Activated naive CD4-positive, alpha-beta T cell treated with anti-CD3 and anti-CD28 coated beads, Interleukin-2, amount 50 U/mL, for 16 hours (primary cell): Measurements from ENCODE around the gene PHF20.
"Not testable (repeated sequence)": the region's sequence is repeated elsewhere in the genome, so short reads cannot be mapped to it uniquely, and the experiment has no call there.

Experiments used
- DNase-seq: peaks from one replicate; pipeline ENCODE4 v3.0.0-alpha.2; 2020

The PHF20 gene

DNA sequence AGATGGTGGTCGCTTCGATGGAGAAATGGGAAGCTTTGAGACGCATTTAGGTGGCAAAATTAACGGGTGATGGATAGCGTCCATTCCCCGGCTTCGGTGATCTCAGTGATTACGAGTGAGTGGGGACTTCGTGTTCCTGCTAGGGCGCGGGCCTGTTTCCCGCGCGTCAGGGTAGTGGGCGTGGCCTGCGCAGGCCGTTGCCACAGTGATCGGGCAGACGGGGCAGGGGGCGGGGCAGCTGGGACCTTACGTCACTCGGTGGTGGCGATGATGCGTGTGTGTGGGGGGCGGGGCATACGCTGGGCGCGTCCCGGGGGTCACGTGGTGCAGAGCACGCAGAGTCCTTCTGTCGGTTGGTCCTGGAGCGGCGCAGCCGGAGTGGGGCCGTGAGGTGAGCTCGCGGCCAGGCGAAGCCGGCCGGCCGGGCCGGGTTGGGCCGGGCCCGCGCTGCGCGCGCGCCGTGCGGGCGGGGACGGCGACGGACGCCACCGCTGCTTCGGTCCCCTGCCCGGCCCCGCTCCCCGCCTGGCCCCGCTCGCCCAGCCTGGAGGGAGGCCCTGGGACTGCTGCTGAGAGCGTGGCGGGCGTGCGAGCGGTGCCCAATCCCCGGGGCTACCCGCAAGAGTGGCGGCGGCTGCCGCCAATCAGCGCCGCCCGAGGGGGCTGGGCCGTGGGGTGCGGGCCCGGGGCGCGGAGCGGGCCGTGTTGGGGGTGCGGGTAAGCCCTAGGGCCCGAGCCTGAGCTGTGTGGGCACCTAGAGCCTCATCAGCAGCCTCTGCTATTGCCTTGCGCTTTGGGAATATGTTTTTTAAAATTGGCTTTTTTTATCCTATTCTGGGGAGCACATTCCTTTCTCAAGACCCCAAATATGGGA, at the start of gene PHF20:
PHF20 (plus strand) TSS at position 327 of the 874 bp plus-strand sequence. CDS start 29,508 bp downstream, outside the sequence.
- peak; percentile 100 for DNase-seq

DNA sequence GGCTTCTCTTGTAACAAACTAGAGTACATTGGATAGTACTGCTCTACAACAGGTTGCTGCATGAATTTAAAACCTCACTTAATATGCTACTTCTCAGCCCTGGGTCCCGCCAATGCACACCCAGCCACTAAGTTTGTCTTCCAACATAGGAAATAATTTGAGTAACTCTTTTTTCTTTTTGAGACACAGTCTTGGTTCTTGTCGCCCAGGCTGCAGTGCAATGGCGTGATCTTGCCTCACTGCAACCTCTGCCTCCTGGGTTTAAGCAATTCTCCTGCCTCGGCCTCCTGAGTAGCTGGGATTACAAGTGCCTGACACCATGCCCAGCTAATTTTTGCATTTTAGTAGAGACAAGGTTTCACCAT, 48.6 kb upstream of the PHF20 start:
- DNase-seq: not testable (repeated sequence)

DNA sequence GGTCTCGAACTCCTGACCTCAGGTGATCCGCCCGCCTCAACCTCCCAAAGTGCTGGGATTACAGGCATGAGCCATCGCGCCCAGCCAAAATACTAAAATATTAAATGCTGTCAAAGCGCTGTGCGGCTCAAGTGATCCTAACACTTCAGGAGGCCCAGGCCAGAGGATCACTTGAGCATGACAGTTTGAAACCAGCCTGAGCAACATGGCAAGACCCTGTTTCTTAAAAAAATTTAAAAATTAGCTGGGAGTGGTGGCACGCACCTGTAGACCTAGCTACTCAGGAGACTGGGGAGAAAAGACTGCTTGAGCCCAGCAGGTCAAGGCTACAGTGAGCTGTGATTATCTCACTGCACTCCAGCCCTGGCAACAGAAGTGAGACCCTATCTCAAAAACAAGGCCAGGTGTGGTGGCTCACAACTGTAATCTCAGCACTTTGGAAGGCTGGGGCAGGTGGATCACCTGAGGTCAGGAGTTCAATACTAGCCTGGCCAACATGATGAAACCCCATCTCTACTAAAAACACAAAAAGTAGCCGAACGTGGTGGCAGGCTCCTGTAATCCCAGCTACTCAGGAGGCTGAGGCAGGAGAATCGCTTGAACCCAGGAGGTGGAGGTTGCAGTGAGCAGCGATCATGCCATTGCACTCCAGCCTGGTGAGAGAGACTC, 48.0 kb upstream of the PHF20 start:
- not testable (repeated sequence) for DNase-seq

DNA sequence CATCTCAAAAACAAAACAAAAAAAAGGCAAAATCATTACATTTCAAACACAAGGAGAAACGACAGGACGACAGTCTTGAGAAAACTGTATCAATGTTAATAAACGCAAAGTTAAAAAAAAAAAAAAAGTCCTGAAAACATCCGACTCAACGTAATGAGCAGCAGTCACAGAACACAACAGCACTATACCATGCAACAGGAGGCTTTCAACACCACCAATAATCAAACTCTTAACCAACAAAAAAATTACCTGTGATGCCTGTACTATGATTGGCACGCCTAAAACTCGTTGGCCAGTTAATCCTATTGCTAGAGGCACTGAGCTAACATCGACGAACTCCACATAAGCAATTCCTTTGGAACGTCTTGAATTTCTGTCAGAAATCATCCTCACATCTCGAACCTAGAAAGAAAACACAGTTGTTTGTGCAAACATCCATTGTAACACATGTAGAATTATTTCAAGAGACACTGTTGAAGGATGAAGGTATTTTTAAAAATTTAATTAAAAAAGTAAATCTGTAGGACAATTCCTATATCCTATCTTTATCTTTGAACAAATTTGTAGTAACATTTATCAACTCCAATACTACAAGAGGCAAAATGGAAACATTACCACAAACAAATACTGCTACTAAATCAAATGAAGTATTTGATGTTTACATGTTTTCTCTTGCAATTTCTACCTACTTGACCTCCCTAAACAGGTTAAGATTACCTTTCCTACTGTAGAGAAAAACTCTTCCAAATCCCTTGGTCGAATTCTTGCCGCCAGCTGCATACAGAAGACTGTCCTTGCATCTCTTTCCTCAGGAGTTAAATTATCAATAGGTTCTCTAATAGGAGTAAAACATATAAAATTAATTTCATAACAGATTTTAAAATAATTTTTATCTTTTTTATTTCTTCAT, 47.2 kb upstream of the PHF20 start:
- DNase-seq: no peak

DNA sequence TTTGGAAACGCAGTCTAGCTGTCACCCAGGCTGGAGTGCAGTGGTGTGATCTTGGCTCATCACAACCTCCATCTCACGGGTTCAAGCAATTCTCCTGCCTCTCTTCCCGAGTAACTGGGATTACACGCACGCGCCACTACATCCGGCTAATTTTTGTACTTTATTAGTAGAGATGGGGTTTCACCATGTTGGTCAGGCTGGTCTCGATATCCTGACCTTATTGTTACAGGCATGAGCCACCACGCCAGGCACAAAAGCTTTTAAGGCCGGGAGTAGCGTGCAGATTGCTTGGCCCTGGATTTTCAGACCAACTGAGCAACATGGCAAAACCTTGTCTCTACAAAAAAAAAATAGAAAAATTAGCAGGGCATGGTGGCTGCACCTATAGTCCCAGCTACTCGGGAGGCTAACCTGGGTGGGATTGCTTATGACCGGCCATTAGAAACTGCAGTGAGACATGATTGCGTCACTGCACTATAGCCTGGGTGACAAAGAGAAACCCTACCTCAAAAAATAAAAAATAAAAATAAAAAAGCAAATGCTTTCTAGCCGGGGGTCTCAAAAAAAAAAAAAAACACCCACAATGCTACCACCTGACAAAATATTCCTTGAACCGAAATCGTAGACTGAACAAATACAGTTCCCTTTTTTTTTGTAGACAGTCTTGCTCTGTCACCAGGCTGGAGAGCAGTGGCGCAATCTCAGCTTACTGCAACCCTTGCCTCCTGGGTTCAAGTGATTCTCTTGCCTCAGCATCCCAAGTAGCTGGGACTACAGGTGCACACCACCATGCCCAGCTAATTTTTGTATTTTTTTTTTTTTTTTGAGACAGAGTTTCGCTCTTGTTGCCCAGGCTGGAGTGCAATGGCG, 44.7 kb upstream of the PHF20 start:
- DNase-seq: no peak

DNA sequence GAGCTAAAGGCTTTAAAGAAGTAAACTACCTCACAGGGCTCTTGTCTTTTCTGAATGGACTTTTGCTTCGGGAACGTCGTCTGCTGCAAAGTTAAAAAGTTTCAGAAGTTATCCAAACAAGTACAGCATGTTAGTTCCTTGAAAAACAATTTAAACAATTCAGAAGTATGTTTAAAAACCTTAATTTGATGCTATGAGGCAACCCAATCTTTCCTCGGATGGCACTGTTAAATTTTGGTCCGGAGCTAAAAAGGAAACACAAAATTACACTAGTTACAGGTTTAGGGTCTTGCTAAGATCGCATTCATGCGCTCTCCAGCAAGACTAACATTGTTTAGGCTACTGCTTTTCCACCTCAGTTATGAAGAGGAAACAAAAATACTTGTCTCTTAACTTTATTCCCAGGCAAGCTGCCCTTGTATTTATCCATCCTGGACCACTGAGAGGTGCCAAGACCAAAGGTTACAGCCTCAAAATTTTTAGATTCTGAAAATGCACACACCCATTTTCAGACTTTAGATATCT, 42.5 kb upstream of the PHF20 start:
- no peak for DNase-seq

DNA sequence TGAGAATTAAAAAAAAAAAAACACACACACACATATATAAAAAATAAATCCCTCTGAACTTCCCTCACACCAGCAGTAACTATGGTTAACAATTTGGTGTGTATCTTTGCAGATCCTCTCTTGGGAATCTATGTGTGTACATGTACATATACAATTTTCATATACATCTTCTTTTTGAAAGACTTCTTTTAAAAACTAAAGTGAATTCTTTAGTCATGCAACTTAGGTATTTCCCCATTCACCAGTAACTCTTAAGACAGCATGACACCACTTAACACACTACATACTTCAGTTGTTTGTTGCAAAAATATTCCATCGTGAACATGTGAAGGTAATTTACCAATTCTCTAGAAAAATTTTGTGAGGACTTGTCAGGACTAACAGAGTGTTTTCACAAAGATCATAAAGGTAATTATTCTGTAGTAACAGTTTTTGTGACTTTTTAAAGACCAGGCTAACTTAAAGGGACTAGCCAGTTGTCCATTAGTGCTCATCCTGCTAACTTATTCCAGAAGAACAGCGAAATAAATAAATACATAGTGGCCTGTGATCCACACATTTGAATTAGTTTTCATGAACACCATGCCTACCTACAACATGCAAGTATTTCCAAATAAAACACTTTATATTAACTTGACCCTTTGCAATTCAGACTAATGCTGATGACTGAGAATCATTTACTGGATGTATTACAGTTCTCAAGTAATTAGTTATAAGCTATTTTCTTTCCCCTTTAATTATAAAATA, 41.8 kb upstream of the PHF20 start:
- DNase-seq: no peak

DNA sequence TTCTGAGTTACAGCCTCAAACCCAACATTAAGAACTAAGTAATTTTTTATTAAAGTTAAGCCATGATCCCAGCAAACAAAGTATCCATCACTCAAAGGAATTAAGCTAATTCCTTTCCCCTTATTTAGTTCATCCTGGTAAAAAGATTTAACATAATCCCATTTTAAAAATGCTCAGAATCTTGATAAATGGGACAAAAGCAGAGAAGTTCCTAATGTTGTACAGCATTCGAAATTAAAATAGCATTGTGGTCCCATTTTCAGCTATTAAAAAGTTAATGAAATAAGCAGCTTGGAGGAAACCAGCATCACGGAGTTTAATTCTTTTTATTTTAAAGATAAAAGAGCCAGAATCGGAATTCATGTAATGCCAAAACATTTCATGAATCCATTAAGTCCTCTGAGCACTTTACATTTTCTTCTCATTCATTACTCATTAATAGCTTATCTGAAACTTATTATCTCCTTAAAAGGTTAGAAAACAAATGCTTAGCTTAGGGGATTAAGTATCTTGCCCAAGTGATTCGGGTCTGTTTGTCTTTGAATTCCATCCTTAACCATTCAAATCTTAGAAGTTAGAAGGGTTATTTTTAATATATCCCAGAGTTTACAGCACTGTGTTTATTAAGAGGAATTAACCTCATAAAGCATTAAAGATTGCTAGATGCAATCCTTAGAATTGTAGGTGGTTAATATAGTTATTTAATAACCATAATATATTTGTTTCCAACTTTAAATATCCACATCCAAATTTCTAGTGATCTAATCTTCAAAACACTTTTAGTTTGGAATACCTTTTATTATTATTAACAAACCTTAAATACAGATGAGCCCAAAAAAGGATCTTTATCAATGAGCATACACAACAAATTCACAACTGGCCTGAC, 41.0 kb upstream of the PHF20 start:
- no peak for DNase-seq

DNA sequence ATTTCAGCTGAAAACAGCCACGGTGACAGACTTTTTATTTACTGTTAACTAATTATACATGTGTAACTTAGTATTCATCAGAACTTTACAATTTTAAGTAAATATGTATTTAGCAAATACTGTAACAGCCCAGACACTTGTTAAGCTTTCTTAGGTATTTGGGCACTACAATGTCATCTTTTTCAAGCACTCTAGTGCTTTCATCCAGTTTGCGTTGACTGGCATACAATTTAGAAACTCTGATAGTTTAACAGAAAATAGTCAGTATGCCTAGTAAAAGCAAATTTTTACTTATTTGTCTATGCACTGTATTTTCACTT, 40.4 kb upstream of the PHF20 start:
- DNase-seq: no peak

DNA sequence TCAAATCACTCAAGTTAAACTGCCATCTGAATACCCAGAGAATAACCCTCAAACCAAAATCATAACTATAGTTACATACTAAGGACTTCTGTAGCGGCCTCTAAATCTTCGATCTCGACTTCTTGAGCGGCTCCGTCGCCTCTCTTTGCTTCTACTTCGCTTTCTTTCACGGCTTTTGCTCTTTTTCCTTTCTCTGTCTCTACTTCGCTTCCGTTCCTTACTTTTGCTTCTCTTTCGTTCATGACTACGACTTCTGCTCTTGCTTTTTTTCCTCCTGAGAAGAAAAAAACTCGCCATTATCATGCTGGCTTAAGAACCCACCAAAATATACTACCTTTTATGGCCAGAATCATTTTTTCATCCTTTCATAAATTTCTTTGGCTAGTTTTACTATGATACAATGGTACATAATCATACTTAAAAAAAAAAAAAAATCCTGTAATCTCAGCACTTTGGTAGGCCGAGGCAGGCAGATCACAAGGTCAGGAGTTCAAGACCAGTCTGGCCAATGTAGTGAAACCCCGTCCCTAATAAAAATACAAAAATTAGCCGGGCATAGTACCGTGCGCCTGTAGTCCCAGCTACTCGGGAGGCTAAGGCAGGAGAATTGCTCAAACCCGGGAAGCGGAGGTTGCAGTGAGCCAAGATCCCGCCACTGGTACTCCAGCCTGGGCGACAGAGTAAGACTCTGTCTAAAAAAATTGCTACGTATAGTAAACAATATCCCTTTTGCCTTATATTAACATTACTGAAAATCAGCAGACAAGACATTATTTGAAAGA, 39.8 kb upstream of the PHF20 start:
- DNase-seq: no peak

DNA sequence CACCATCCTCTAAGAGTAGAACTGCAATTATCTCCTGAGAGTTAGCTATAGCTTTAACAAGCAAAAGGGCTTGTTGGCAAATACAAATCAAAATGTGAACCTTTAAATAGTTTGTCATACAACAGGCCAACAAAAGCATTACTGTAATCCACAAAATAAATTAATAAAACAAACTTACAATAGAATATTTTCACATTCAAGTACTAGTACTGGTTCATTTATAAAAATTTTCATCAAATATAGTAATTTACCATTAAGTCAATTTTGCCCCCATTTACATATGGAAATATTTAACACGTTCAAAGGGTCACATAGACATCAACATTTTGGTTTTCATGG, 39.2 kb upstream of the PHF20 start:
- DNase-seq: no peak

DNA sequence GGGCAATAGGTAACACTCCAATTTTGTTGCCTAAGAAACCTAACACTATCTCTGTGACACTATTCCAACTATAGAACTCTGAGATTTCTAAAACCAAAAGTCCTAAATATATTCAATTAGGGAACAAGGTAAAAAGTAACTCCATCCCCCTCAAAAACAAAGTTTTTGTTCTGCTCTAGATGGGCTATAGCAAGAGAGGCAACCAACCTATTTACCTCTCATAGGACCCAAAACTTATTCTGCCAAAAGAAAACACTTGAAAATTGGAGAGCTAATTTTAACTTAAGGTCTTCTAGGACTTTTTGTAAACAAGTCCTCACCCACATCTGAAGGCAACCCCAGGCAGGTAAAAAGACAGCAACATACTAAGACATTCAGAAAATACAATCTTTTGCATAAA, 37.4 kb upstream of the PHF20 start:
- DNase-seq: no peak

DNA sequence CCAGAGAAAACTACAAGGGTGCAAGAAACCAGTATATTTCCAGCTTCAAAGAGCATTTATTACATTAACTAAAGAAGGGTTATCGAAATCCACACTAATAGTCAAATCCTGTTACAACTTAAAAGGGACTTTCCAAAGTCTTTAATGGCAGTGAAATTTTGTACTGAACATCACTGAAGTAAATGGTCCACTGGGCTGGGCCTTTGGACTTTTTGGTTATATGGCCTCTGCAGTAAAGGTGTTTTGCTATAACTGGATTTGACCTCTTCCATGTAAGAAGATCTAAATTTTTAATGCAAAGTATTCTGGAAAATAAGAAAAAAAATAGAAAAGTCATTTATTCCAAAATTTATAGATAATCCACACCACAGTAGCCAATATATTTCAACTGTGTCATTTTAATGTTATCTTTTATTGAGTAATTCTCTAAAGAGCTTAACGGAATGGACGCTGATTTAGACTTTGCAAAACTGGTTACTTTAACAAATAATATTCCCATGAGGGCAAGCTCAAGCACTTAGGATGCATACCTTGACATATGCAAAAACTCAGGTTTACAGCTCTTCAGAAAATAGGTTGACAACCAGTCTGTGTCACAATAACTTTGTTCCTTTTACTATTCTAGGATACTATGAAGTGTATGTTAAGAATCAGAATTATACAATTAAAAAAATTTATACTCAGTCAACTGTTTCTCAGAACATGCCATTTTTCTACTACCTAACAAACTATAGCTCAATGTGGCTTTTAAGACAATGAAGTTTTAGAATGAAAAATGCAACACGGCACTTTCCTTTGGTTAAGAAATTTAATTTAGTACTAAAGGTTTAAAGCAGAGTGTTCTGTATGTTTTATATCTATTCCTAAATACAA, 36.8 kb upstream of the PHF20 start:
- no peak for DNase-seq

DNA sequence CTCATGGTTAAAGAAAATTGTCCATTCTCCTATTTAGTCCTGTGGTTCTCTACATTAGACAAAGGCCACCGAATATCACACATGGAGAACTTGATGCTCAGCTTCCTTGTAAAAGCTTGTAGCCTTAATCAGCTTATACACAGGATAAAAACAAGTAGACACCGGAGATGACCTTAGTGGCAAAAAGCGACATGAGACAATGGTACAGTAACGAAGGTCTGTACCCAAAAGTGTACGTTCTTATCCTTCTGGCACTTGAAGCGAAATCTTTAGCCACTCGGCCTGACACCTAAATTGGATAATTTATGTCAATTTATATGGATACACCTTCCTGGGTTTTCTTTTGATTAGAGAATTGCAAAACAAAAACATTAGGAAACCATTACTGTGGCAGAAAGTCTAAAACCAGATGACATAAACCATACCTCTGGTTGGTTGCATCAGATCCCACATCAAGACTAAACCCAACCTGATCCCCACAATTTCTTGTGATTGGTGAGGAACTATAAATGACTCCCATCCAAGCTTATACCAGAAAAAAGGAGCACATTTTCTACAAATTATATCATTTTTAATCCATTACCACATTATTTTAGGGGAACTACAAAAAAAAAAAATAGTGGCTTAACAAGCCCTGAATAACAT, 35.9 kb upstream of the PHF20 start:
- no peak for DNase-seq

DNA sequence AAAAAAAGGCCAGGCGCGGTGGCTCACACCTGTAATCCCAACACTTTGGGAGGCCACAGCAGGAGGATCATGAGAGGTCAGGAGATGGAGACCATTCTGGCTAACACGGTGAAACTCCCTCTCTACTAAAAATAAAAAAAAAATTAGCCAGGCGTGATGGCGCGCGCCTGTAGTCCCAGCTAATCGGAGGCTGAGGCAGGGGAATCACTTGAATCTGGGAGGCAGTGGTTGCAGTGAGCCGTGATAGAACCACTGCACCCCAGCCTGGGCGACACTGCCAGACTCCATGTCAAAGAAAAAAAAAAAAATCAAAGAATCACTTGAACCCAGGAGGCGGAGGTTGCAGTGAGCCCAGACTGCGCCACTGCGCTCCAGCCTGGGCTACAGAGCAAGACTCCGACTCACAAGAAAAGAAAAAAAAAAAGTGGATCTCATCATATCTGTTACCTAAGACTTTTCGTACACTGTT, 33.9 kb upstream of the PHF20 start:
- DNase-seq: no peak

DNA sequence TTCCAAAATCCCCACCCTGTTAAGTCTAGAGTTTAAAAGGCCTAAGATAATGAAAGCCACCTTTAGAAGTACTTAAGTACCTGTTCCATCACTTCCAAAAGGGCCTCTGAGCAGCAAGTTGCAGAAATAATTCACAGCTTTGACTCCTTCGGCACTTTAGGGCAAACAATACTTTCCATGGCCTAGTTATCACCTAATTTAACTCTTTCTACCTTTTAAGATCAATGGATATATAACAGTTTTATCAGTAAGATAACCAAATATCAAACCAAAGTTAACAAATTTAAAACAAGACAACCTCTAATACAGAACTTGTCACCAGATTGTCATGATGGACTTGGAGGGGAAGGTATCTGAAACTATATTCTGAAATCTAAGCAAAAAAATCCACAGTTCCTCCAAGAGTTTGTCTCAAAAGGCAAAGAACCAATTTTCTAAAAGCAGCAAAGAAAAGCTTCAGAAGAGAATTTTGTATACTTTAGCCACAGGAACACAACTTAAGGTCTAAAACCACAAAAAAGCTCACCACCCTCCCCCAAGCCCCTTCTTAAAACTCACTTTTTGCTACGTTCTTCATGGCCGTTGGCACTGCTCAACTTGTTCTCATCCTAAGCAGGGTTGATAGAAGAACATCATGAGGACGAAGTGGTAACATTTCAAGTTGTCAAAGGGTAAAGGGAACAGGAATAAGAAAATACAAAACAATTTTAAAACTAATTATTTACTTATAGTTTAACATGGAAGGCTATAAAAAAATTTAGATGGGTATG, 33.2 kb upstream of the PHF20 start:
- DNase-seq: no peak
